ENCODE data around the gene ARMC6. TPM values are rescaled to one million over a fixed set of nuclear protein-coding genes. Genes with fewer than 3 reads are reported as not detected.
A peak's percentile ranks its signal among the peaks of the same experiment; 100 is the strongest.

Gene ARMC6
- total RNA-seq, 1 experiment from 2014 or later = 100.0 TPM

- Histone ChIP-seq H3K27me3 (ENCODE audit: control insufficient read depth, insufficient read depth, low read length) (no peaks in the 10 kb centered on the region), H3K4me3 (ENCODE audit: insufficient read depth, low read depth, low read length) (no peak overlapping the region), H3K36me3 (replicated peaks; ENCODE audit: control insufficient read depth, insufficient read depth, low read length) (peaks cover 30% of the 10 kb centered on the region)
- no peak for DNase-seq
Observed at GRCh38 chr19:19054315-19054938, 21.0 kb downstream of the ARMC6 start.

DNA sequence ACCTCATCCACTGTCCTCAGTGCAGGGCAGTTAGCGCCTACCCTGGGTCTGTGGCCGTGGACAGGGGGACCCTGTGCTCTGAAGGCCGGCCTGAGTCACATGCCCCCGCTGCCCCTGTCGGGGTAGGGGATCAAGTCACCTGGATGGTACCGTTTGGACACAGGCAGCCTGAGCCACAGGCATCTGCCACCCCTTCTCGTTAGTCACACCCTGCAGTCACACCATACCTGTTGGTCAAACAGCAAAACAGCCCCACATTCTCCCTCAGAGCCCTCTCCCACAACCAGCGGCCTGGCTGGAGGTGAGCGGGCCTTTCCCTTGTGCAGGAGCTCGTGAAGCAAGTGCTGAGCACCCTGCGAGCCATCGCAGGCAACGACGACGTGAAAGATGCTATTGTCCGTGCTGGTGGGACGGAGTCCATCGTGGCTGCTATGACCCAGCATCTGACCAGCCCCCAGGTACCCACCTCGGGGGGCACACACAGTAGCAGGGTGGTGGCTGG lies 21.6 kb downstream of the ARMC6 start:
- peaks cover 30% of the 10 kb centered on the region for H3K36me3 ChIP-seq (replicated peaks; ENCODE audit: control insufficient read depth, insufficient read depth, low read length)
- H3K27me3 ChIP-seq (ENCODE audit: control insufficient read depth, insufficient read depth, low read length) = no peaks in the 10 kb centered on the region
- no peak overlapping the region for H3K4me3 ChIP-seq (ENCODE audit: insufficient read depth, low read depth, low read length)
- DNase-seq = no peak

DNA sequence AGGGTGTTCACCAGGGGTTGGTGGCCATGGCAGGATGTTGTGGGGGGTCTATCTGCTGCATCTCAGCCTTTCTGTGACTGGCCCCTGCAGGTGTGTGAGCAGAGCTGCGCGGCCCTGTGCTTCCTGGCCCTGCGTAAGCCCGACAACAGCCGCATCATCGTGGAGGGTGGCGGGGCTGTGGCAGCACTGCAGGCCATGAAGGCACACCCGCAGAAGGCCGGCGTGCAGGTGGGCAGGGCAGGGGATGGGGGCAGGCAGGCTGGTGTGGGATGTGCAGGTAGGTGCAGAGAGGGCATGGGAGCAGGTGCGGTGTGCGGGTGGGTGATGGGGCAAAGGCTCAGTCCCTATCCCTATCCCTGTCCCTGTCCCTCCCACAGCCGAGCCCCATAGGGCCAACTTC lies 22.3 kb downstream of the ARMC6 start:
- H3K27me3 ChIP-seq (ENCODE audit: control insufficient read depth, insufficient read depth, low read length) = no peaks in the 10 kb centered on the region
- H3K4me3 ChIP-seq (ENCODE audit: insufficient read depth, low read depth, low read length) = no peak overlapping the region
- peaks cover 30% of the 10 kb centered on the region for H3K36me3 ChIP-seq (replicated peaks; ENCODE audit: control insufficient read depth, insufficient read depth, low read length)
- DNase-seq = peak; percentile 29

- Histone ChIP-seq H3K27me3 (ENCODE audit: control insufficient read depth, insufficient read depth, low read length) (no peaks in the 10 kb centered on the region), H3K36me3 (replicated peaks; ENCODE audit: control insufficient read depth, insufficient read depth, low read length) (peaks cover 28% of the 10 kb centered on the region), H3K4me3 (ENCODE audit: insufficient read depth, low read depth, low read length) (no peak overlapping the region)
- peak; percentile 19 for DNase-seq
Observed at GRCh38 chr19:19056636-19057275, 23.4 kb downstream of the ARMC6 start.

- H3K36me3 ChIP-seq (replicated peaks; ENCODE audit: control insufficient read depth, insufficient read depth, low read length) = peaks cover 23% of the 10 kb centered on the region
- H3K4me3 ChIP-seq (ENCODE audit: insufficient read depth, low read depth, low read length) = no peak overlapping the region
- peak; percentile 26 for DNase-seq
- no peaks in the 10 kb centered on the region for H3K27me3 ChIP-seq (ENCODE audit: control insufficient read depth, insufficient read depth, low read length)
Observed at GRCh38 chr19:19057317-19057716, 23.9 kb downstream of the ARMC6 start.

GRCh38 chr19:19057720-19058119 lies 24.3 kb downstream of the ARMC6 start:
- DNase-seq = peak; percentile 28
- no peak overlapping the region for H3K4me3 ChIP-seq (ENCODE audit: insufficient read depth, low read depth, low read length)
- H3K27me3 ChIP-seq (ENCODE audit: control insufficient read depth, insufficient read depth, low read length) = no peaks in the 10 kb centered on the region
- H3K36me3 ChIP-seq (replicated peaks; ENCODE audit: control insufficient read depth, insufficient read depth, low read length) = peaks cover 19% of the 10 kb centered on the region

GRCh38 chr19:19059018-19059836 lies 25.8 kb downstream of the ARMC6 start:
- peaks cover 3% of the 10 kb centered on the region; the same call in 1 of the 2 replicates for H3K27me3 ChIP-seq (ENCODE audit: control insufficient read depth, insufficient read depth, low read length)
- peak; percentile 31 for DNase-seq
- H3K4me3 ChIP-seq (ENCODE audit: insufficient read depth, low read depth, low read length) = no peak overlapping the region
- peaks cover 17% of the 10 kb centered on the region for H3K36me3 ChIP-seq (replicated peaks; ENCODE audit: control insufficient read depth, insufficient read depth, low read length)

GRCh38 chr19:19059837-19060611 lies 26.6 kb downstream of the ARMC6 start:
- DNase-seq = peak; percentile 26
- H3K36me3 ChIP-seq (replicated peaks; ENCODE audit: control insufficient read depth, insufficient read depth, low read length) = peaks cover 10% of the 10 kb centered on the region
- H3K27me3 ChIP-seq (ENCODE audit: control insufficient read depth, insufficient read depth, low read length) = peaks cover 11% of the 10 kb centered on the region
- H3K4me3 ChIP-seq (ENCODE audit: insufficient read depth, low read depth, low read length) = no peak overlapping the region

DNA sequence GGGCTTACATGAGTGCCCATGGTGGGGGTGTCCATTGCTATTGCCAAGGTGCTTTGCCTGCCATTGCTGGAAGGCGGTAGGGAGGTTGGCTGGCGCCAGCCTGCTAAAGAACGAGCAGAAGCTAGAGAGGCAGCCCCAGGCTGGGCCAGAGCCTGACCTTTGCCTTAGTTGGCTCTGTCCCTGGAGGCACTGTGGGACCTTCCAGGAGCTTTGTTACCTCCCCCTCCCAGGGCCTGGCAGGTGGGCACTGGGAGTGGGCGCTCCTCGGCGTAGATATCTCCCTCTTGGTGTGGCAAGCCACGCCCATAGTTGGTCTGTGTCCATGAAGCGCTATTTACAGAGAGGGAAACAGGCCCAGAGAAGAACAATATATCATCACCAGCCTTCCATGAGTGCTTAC lies 28.1 kb downstream of the ARMC6 start:
- H3K4me3 ChIP-seq (ENCODE audit: insufficient read depth, low read depth, low read length) = no peak overlapping the region
- peaks cover 17% of the 10 kb centered on the region for H3K27me3 ChIP-seq (ENCODE audit: control insufficient read depth, insufficient read depth, low read length)
- peaks cover 6% of the 10 kb centered on the region for H3K36me3 ChIP-seq (replicated peaks; ENCODE audit: control insufficient read depth, insufficient read depth, low read length)
- DNase-seq = no peak

DNA sequence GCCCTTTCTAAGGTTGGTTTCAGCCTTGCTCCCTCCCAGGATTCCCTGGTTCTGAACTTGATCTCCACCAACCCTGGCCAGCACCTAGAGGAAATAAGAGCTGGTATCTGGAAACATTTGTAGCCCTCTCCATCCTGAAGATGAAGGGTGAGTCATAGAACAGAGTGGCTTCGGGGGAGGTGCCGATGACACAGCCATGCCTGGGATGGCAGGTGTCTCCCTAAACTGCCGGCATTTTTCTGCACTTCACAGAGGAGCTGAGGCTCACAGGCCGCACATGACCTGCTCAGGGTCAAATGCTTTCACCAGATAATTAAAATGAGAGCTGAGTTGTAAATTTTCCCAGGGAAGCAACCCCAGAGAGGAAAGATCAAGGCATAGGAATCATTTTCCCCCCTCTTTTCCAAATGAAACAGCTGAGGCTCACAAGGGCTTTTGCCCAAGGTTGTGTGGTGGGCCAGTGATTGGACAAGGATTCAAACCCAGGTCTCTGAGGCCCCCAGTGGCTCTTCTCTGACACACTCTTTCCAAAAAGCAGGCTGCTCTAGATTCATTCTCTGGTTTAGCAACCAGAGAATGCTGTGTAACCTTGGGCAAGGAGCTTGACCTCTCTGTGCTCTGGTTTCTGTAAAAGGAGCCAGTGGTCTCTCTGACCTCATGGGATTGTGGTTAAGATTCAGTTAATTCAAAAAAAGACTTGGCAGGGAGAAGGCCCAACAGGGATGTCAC lies 29.2 kb downstream of the ARMC6 start:
- peak; percentile 52 for DNase-seq
- Histone ChIP-seq H3K27me3 (ENCODE audit: control insufficient read depth, insufficient read depth, low read length) (peaks cover 23% of the 10 kb centered on the region), H3K36me3 (replicated peaks; ENCODE audit: control insufficient read depth, insufficient read depth, low read length) (no peaks in the 10 kb centered on the region; the same call in 1 of the 2 replicates), H3K4me3 (ENCODE audit: insufficient read depth, low read depth, low read length) (peak overlapping the region; percentile 63)

- Histone ChIP-seq H3K4me3 (ENCODE audit: insufficient read depth, low read depth, low read length) (peak within 1 kb of the TSS; percentile 63), H3K36me3 (replicated peaks; ENCODE audit: control insufficient read depth, insufficient read depth, low read length) (no peaks in the 10 kb centered on the region; the same call in 1 of the 2 replicates), H3K27me3 (ENCODE audit: control insufficient read depth, insufficient read depth, low read length) (peaks cover 23% of the 10 kb centered on the region)
- DNase-seq = peak; percentile 100
Observed at GRCh38 chr19:19063183-19064097, 30.0 kb downstream of the ARMC6 start, which contains the start of gene SLC25A42. Gene SLC25A42, plus strand, starts transcription at chr19:19063994. Its CDS starts 32,131 bp downstream, at chr19:19096125.

GRCh38 chr19:19064098-19064722 lies 30.8 kb downstream of the ARMC6 start:
- Histone ChIP-seq H3K4me3 (ENCODE audit: insufficient read depth, low read depth, low read length) (peak overlapping the region; percentile 63), H3K36me3 (replicated peaks; ENCODE audit: control insufficient read depth, insufficient read depth, low read length) (no peaks in the 10 kb centered on the region), H3K27me3 (ENCODE audit: control insufficient read depth, insufficient read depth, low read length) (peaks cover 23% of the 10 kb centered on the region)
- DNase-seq = peak; percentile 67
